HG03103 (cell line): Measurements from ENCODE around the gene MICU2.

Source experiments
- ATAC-seq: cut with Tn5 transposase; IDR thresholded peaks from one replicate; pipeline ENCODE4 v1.9.1; 2021; ENCODE audit warnings: low read depth; ENCODE audit not compliant: unreplicated experiment

MICU2 gene

GRCh38 chr13:21504379-21504778, 99.6 kb downstream of the MICU2 start:
- ATAC-seq, result no peak

- no peak for ATAC-seq
These were observed 102.3 kb downstream of the MICU2 start for GRCh38 chr13:21501686-21502085.

GRCh38 chr13:21486322-21486721, 117.6 kb downstream of the MICU2 start:
- no peak for ATAC-seq

- ATAC-seq, result no peak
These were observed 120.2 kb downstream of the MICU2 start for GRCh38 chr13:21483748-21484147.

GRCh38 chr13:21481359-21481758, 122.6 kb downstream of the MICU2 start:
- ATAC-seq, result no peak

GRCh38 chr13:21478881-21479808, 124.8 kb downstream of the MICU2 start:
- no peak for ATAC-seq

GRCh38 chr13:21476893-21477472, 127.0 kb downstream of the MICU2 start:
- peak; percentile 86 for ATAC-seq

GRCh38 chr13:21475115-21475514, 128.9 kb downstream of the MICU2 start:
- ATAC-seq, result no peak

- ATAC-seq, result no peak
These were observed 133.2 kb downstream of the MICU2 start for GRCh38 chr13:21470785-21471184.

GRCh38 chr13:21466527-21466926, 137.4 kb downstream of the MICU2 start:
- ATAC-seq, result no peak

- no peak for ATAC-seq
These were observed 138.2 kb downstream of the MICU2 start for GRCh38 chr13:21465710-21466160.

- no peak for ATAC-seq
These were observed 140.5 kb downstream of the MICU2 start for GRCh38 chr13:21463424-21463823.

- ATAC-seq, result no peak
These were observed 142.8 kb downstream of the MICU2 start for GRCh38 chr13:21461131-21461530.

- peak; percentile 84 for ATAC-seq
These were observed 144.9 kb downstream of the MICU2 start, which contains the start of gene ZDHHC20 for GRCh38 chr13:21458813-21459701. TSS of gene ZDHHC20 (minus strand) at chr13:21459303. CDS start at chr13:21459171, 132 bp downstream.

- peak; percentile 42 for ATAC-seq
These were observed 145.5 kb downstream of the MICU2 start for GRCh38 chr13:21458451-21458812.

GRCh38 chr13:21453387-21454081, 150.4 kb downstream of the MICU2 start:
- no peak for ATAC-seq

GRCh38 chr13:21450936-21451335, 153.0 kb downstream of the MICU2 start:
- no peak for ATAC-seq

GRCh38 chr13:21446656-21447055, 157.3 kb downstream of the MICU2 start:
- ATAC-seq, result no peak

- no peak for ATAC-seq
These were observed 158.2 kb downstream of the MICU2 start for GRCh38 chr13:21445759-21446158.

GRCh38 chr13:21443171-21443570, 160.8 kb downstream of the MICU2 start:
- no peak for ATAC-seq
